NCI-H2107 treated with DMSO at 0.1 percent for 48 hours (cell line): Measurements from ENCODE around the gene NCKAP1.
"Not testable (repeated sequence)": the region's sequence is repeated elsewhere in the genome, so short reads cannot be mapped to it uniquely, and the experiment has no call there.

Experiments
- DNase-seq: peaks from one replicate; lab custom pipeline; 2025; ENCODE audit not compliant: unreplicated experiment; lab: John Stamatoyannopoulos, UW

NCKAP1 gene

GRCh38 chr2:183038341-183039300 is at the start of gene NCKAP1:
NCKAP1 (minus strand) TSS chr2:183038457; CDS start chr2:183038099, 358 bp downstream.
- DNase-seq, result peak; percentile 31

- DNase-seq, result no peak
Measured at GRCh38 chr2:183081911-183082310, 43.7 kb upstream of the NCKAP1 start.

- DNase-seq, result no peak
Measured at GRCh38 chr2:183079139-183079775, 41.0 kb upstream of the NCKAP1 start.

GRCh38 chr2:183078464-183079138 is 40.3 kb upstream of the NCKAP1 start, which contains the start of gene DUSP19:
DUSP19 (plus strand) TSS chr2:183078747; CDS start chr2:183078934, 187 bp downstream.
- DNase-seq, result peak; percentile 97

- no peak for DNase-seq
Measured at GRCh38 chr2:183078163-183078463, 39.9 kb upstream of the NCKAP1 start.

GRCh38 chr2:183072177-183072576 is 33.9 kb upstream of the NCKAP1 start:
- DNase-seq, result no peak

GRCh38 chr2:183070942-183071844 is 32.9 kb upstream of the NCKAP1 start:
- no peak for DNase-seq

- DNase-seq, result no peak
Measured at GRCh38 chr2:183069174-183069573, 30.9 kb upstream of the NCKAP1 start.

GRCh38 chr2:183068561-183068960 is 30.3 kb upstream of the NCKAP1 start:
- no peak for DNase-seq

- DNase-seq, result no peak
Measured at GRCh38 chr2:183063083-183063482, 24.8 kb upstream of the NCKAP1 start.

- no peak for DNase-seq
Measured at GRCh38 chr2:183060571-183061231, 22.4 kb upstream of the NCKAP1 start.

GRCh38 chr2:183059561-183059960 is 21.3 kb upstream of the NCKAP1 start:
- no peak for DNase-seq

GRCh38 chr2:183057333-183057985 is 19.2 kb upstream of the NCKAP1 start:
- DNase-seq, result no peak

- no peak for DNase-seq
Measured at GRCh38 chr2:183049420-183049819, 11.2 kb upstream of the NCKAP1 start.

- DNase-seq, result not testable (repeated sequence)
Measured at GRCh38 chr2:183047486-183048125, 9.3 kb upstream of the NCKAP1 start.

GRCh38 chr2:183043580-183043979 is 5.3 kb upstream of the NCKAP1 start:
- DNase-seq, result not testable (repeated sequence)

GRCh38 chr2:183040604-183041003 is 2.3 kb upstream of the NCKAP1 start:
- DNase-seq, result no peak

GRCh38 chr2:183037553-183038340 is 510 bp downstream of the NCKAP1 start:
- no peak for DNase-seq
